SK-N-SH (cell line): ENCODE measurements around the gene MED27. TPM values are rescaled to one million over a fixed set of nuclear protein-coding genes. Genes with fewer than 3 reads are reported as not detected.

ENCODE experiments used
- CTCF ChIA-PET: fragments of 300-600, 350-600 bp; formaldehyde crosslinking; extraction: SDS; loops from one replicate; lab custom pipeline; 2021; lab: Yijun Ruan, JAX
- POLR2A ChIA-PET: fragments of 350-600 bp; sonication (Branson Sonifier 250); formaldehyde crosslinking; extraction: SDS; loops from one replicate; lab custom pipeline; 2020; ENCODE audit warnings: antibody characterized with exemption, inconsistent platforms; lab: Yijun Ruan, JAX
- DNase-seq: peaks from one replicate; pipeline ENCODE4 v3.0.0; 2012
- H2AFZ ChIP-seq: fragments of 200-600 bp; sonication (generic); 2 replicates; pipeline ENCODE4 v1.8.1; 2016; ENCODE audit warnings: antibody characterized with exemption, mild to moderate bottlenecking, low read depth
- H3F3A ChIP-seq: fragments of 200-600 bp; sonication (generic); replicated peaks from 2 replicates; pipeline ENCODE3; 2016; ENCODE audit warnings: antibody characterized with exemption, mild to moderate bottlenecking; ENCODE audit not compliant: insufficient read depth
- H3K27ac ChIP-seq, 2 experiments: fragments of 200-500 bp in 1 of 2; fragments of 200-600 bp in 1 of 2; sonication (Bioruptor generic) in 1 of 2; sonication (generic), shearing (Covaris generic) in 1 of 2; 2 replicates each; pipeline versions ENCODE4 v1.5.1 to v1.6.1; 2014 to 2016; ENCODE audit warnings: low read depth in 2 of 2, inconsistent platforms in 1 of 2, low read length in 1 of 2, mild to moderate bottlenecking in 1 of 2, mixed read lengths in 1 of 2
- H3K27me3 ChIP-seq: fragments of 200-600 bp; sonication (generic), shearing (Covaris generic); 2 replicates; pipeline ENCODE4 v1.6.1; 2016; ENCODE audit warnings: mixed run types; ENCODE audit not compliant: insufficient read depth
- H3K36me3 ChIP-seq, 2 experiments: fragments of 200-500 bp in 1 of 2; fragments of 200-600 bp in 1 of 2; sonication (Bioruptor generic) in 1 of 2; sonication (generic) in 1 of 2; replicated peaks in 1 of 2; 2 replicates each; pipeline versions ENCODE3 to v1.5.1; 2014 to 2016; ENCODE audit warnings: low read length in 1 of 2, mild to moderate bottlenecking in 1 of 2; ENCODE audit not compliant: insufficient read depth in 2 of 2, control insufficient read depth in 1 of 2
- H3K4me1 ChIP-seq, 2 experiments: fragments of 200-500 bp in 1 of 2; fragments of 200-600 bp in 1 of 2; sonication (Bioruptor generic) in 1 of 2; sonication (generic), shearing (Covaris generic) in 1 of 2; 2 replicates each; pipeline versions ENCODE4 v1.5.1 to v1.6.1; 2014 to 2016; ENCODE audit warnings: low read depth in 1 of 2, low read length in 1 of 2, mixed run types in 1 of 2; ENCODE audit not compliant: insufficient read depth in 2 of 2, control insufficient read depth in 1 of 2
- H3K4me2 ChIP-seq: fragments of 200-600 bp; sonication (generic), shearing (Covaris generic); 2 replicates; pipeline ENCODE4 v1.6.1; 2017; ENCODE audit warnings: mixed run types
- H3K4me3 ChIP-seq, 2 experiments: fragments of 200-500 bp in 1 of 2; fragments of 200-600 bp in 1 of 2; sonication (Bioruptor generic) in 1 of 2; sonication (generic), shearing (Covaris generic) in 1 of 2; 2 replicates each; pipeline versions ENCODE4 v1.5.1 to v1.8.1; 2014 to 2016; ENCODE audit warnings: low read depth in 2 of 2, inconsistent platforms in 1 of 2, low read length in 1 of 2, mild to moderate bottlenecking in 1 of 2, mixed read lengths in 1 of 2, moderate library complexity in 1 of 2
- H3K79me2 ChIP-seq: fragments of 200-600 bp; sonication (generic); 2 replicates; pipeline ENCODE4 v1.8.1; 2017; ENCODE audit warnings: mild to moderate bottlenecking; ENCODE audit not compliant: insufficient read depth
- H3K9ac ChIP-seq: fragments of 200-600 bp; sonication (generic); 2 replicates; pipeline ENCODE4 v1.6.1; 2017; ENCODE audit warnings: mixed run types
- H3K9me2 ChIP-seq: fragments of 200-600 bp; sonication (generic); 2 replicates; pipeline ENCODE4 v1.6.1; 2017; ENCODE audit warnings: mixed run types
- H3K9me3 ChIP-seq: fragments of 200-600 bp; sonication (generic); 2 replicates; pipeline ENCODE4 v1.6.1; 2017; ENCODE audit warnings: mixed run types, mild to moderate bottlenecking, moderate library complexity
- H4K20me1 ChIP-seq: fragments of 200-600 bp; sonication (generic); 2 replicates; pipeline ENCODE4 v1.6.1; 2017; ENCODE audit warnings: mild to moderate bottlenecking, mixed run types; ENCODE audit not compliant: insufficient read depth
- MEF2A ChIP-seq: IDR thresholded peaks from 2 replicates; pipeline ENCODE4 v1.4.0; 2012; ENCODE audit warnings: low read depth, borderline replicate concordance
- TAF1 ChIP-seq: IDR thresholded peaks from 2 replicates; pipeline ENCODE4 v1.6.1; 2012; ENCODE audit warnings: low read depth, mild to moderate bottlenecking, low read length, moderate library complexity, borderline replicate concordance
- YY1 ChIP-seq: IDR thresholded peaks from 2 replicates; pipeline ENCODE4 v1.4.0; 2012; ENCODE audit warnings: low read depth, mild to moderate bottlenecking
- WGBS: methylation state at CpG from one replicate; pipeline ENCODE4 v1.1.6; 2017; ENCODE audit warnings: low lambda C conversion rate; 5-methylcytosine and 5-hydroxymethylcytosine counted together
- polyA plus RNA-seq, 3 experiments: library from polyadenylated mRNA; depleted of rRNA; stranded (reverse); fragments of >200 nt; gene quantifications; 2 replicates each; pipeline ENCODE4 v1.2.3, GENCODE V29; 2012
- TF ChIP-seq, protein P1 (sequence below): fragments of 200-600 bp; sonication (generic); IDR thresholded peaks from 2 replicates; pipeline ENCODE4 v1.6.1; 2017; ENCODE audit warnings: antibody characterized with exemption, mild to moderate bottlenecking, moderate library complexity
- TF ChIP-seq, protein P2 (sequence below): fragments of 150-350 bp; IDR thresholded peaks from 2 replicates; pipeline ENCODE4 v1.6.1; 2016; ENCODE audit warnings: mild to moderate bottlenecking, low read depth, low read length
- TF ChIP-seq, protein P3 (sequence below): IDR thresholded peaks from 2 replicates; pipeline ENCODE4 v1.6.1; 2012; ENCODE audit warnings: mild to moderate bottlenecking, low read depth, low read length, moderate library complexity

The MED27 gene
- polyA plus RNA-seq, 1 of the 3 experiments (the other 2 are of a cell fraction), result 35.0 TPM

DNA sequence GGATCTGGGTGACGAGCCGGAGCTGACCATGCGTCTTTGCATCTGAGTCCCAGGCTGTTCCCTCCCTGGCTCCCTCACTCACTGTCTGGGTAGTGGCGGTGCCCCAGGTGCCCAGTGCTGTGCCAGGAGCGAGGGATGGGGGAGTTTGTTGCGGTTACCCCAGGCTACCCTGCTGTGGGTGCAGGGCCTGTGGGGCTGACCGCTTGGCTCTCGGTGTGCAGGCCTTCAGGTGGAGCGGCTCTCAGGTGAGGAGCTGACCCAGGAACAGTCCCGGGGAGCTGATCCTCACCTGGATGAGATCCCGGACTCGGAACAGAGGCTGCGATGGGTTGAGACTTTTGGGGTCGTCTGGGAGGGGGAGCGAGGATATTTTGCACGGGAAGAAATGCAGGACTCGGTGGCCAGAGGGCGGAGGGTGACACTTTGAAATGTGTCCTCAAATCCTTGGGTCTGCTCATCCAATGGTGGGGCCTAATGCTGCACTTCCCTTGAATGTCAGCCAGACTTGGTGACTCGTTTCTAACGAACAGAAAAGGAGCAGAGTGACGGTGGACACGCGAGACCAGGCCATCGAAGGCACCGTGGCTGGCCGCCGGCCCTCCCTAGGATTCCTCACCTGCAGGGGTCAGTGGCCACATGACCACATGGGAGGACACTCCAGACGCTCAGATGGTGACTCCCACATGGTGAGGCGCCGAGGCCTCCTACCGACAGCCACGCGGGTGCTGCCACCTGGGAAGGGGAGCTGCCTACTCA lies 235.5 kb downstream of the MED27 start (continued):
- TF ChIP-seq, protein P1, sequence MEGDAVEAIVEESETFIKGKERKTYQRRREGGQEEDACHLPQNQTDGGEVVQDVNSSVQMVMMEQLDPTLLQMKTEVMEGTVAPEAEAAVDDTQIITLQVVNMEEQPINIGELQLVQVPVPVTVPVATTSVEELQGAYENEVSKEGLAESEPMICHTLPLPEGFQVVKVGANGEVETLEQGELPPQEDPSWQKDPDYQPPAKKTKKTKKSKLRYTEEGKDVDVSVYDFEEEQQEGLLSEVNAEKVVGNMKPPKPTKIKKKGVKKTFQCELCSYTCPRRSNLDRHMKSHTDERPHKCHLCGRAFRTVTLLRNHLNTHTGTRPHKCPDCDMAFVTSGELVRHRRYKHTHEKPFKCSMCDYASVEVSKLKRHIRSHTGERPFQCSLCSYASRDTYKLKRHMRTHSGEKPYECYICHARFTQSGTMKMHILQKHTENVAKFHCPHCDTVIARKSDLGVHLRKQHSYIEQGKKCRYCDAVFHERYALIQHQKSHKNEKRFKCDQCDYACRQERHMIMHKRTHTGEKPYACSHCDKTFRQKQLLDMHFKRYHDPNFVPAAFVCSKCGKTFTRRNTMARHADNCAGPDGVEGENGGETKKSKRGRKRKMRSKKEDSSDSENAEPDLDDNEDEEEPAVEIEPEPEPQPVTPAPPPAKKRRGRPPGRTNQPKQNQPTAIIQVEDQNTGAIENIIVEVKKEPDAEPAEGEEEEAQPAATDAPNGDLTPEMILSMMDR, result no peak
- TF ChIP-seq MEF2A, result no peak
- TF ChIP-seq TAF1, result no peak
- TF ChIP-seq, protein P2, sequence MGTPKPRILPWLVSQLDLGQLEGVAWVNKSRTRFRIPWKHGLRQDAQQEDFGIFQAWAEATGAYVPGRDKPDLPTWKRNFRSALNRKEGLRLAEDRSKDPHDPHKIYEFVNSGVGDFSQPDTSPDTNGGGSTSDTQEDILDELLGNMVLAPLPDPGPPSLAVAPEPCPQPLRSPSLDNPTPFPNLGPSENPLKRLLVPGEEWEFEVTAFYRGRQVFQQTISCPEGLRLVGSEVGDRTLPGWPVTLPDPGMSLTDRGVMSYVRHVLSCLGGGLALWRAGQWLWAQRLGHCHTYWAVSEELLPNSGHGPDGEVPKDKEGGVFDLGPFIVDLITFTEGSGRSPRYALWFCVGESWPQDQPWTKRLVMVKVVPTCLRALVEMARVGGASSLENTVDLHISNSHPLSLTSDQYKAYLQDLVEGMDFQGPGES, result no peak

DNA sequence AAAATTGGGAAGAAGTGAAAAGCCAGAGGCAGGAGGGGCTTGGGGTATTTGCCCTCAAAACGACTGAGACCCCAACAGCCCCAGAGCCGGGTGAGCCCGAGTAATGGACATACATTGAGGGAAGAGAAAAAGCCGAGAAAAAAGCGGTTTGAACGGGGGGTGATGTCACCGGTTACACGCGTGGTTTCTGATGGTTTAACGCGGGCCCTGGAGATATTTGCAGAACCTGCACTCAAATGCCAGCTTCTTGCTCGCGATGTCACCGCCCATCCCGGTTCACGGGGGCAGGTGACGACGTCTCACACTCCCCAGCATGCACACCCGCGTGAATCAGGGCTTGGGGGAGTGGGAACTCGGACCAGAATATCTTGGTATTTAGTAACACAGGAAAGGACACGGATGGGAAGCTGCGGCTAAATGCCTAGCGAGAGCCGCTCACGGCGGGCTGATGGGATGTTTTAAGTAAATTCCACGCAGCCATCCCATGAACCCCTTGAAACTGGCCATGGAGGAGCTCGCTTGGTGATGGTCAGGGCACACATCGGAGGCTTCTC lies 237.8 kb downstream of the MED27 start:
- H3K4me2 ChIP-seq, result no peak overlapping the region
- no peaks in the 10 kb centered on the region for H3K27me3 ChIP-seq
- 84% methylated on average over 30 of the region's 30 CpGs for WGBS
- no peaks in the 10 kb centered on the region; a peak in 1 of 4 replicates for H3K4me1 ChIP-seq
- TF ChIP-seq, protein P1, result no peak
- TF ChIP-seq MEF2A, result no peak
- TF ChIP-seq, protein P3, sequence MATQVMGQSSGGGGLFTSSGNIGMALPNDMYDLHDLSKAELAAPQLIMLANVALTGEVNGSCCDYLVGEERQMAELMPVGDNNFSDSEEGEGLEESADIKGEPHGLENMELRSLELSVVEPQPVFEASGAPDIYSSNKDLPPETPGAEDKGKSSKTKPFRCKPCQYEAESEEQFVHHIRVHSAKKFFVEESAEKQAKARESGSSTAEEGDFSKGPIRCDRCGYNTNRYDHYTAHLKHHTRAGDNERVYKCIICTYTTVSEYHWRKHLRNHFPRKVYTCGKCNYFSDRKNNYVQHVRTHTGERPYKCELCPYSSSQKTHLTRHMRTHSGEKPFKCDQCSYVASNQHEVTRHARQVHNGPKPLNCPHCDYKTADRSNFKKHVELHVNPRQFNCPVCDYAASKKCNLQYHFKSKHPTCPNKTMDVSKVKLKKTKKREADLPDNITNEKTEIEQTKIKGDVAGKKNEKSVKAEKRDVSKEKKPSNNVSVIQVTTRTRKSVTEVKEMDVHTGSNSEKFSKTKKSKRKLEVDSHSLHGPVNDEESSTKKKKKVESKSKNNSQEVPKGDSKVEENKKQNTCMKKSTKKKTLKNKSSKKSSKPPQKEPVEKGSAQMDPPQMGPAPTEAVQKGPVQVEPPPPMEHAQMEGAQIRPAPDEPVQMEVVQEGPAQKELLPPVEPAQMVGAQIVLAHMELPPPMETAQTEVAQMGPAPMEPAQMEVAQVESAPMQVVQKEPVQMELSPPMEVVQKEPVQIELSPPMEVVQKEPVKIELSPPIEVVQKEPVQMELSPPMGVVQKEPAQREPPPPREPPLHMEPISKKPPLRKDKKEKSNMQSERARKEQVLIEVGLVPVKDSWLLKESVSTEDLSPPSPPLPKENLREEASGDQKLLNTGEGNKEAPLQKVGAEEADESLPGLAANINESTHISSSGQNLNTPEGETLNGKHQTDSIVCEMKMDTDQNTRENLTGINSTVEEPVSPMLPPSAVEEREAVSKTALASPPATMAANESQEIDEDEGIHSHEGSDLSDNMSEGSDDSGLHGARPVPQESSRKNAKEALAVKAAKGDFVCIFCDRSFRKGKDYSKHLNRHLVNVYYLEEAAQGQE, result no peak
- TF ChIP-seq YY1, result no peak
- H3K9me2 ChIP-seq, result no peaks in the 10 kb centered on the region
- no peaks in the 10 kb centered on the region for H3K9me3 ChIP-seq
- H3K36me3 ChIP-seq, result no peaks in the 10 kb centered on the region
- ChIA-PET CTCF (interaction anchor here (1.0 to 1.1 kb wide), 2 partner anchors 32 to 417 kb away, joined by 3 read pairs; no protein-coding TSS in a partner anchor), POLR2A (no interaction called here)
- H3K79me2 ChIP-seq, result no peaks in the 10 kb centered on the region
- no peak overlapping the region for H3K4me3 ChIP-seq
- no peak overlapping the region for H2AFZ ChIP-seq
- no peaks in the 10 kb centered on the region for H4K20me1 ChIP-seq
- no peak overlapping the region for H3K27ac ChIP-seq
- H3K9ac ChIP-seq, result no peak overlapping the region
- H3F3A ChIP-seq, result no peaks in the 10 kb centered on the region
- DNase-seq, result no peak
